Osteoblast (primary cell): ENCODE results near the gene TOR1B. TPM values are rescaled to one million over a fixed set of nuclear protein-coding genes. Genes with fewer than 3 reads are reported as not detected.

ENCODE experiments used
- DNase-seq: peaks from one replicate; pipeline ENCODE4 v3.0.0; 2011; ENCODE audit warnings: low spot score, mixed read lengths; ENCODE audit not compliant: insufficient read length; ENCODE audit errors: missing footprints
- H2AFZ ChIP-seq: 2 replicates; pipeline ENCODE4 v1.6.0; 2011; ENCODE audit warnings: mild to moderate bottlenecking, low read length
- H3K27ac ChIP-seq: 2 replicates; pipeline ENCODE4 v1.5.1; 2011; ENCODE audit warnings: mild to moderate bottlenecking, low read depth, low read length, moderate library complexity
- H3K27me3 ChIP-seq: 2 replicates; pipeline ENCODE4 v1.6.0; 2012; ENCODE audit warnings: mild to moderate bottlenecking, control low read depth, inconsistent platforms, low read length, moderate library complexity; ENCODE audit not compliant: insufficient read depth
- H3K36me3 ChIP-seq: 2 replicates; pipeline ENCODE4 v1.5.1; 2011; ENCODE audit warnings: mild to moderate bottlenecking, low read length, control low read depth, moderate library complexity; ENCODE audit not compliant: insufficient read depth
- H3K4me1 ChIP-seq: 2 replicates; pipeline ENCODE4 v1.5.1; 2011; ENCODE audit warnings: mild to moderate bottlenecking, low read length, control low read depth, moderate library complexity; ENCODE audit not compliant: insufficient read depth
- H3K4me2 ChIP-seq: 2 replicates; pipeline ENCODE4 v1.6.0; 2011; ENCODE audit warnings: mild to moderate bottlenecking, low read length; ENCODE audit not compliant: insufficient read depth
- H3K4me3 ChIP-seq: fragments of 200-600 bp; sonication (generic); 3 replicates; pipeline ENCODE4 v1.5.1; 2012; ENCODE audit warnings: mild to moderate bottlenecking, low read length, inconsistent platforms; ENCODE audit not compliant: insufficient read depth
- H3K79me2 ChIP-seq: 2 replicates; pipeline ENCODE4 v1.6.0; 2012; ENCODE audit warnings: mild to moderate bottlenecking, low read length, control low read depth, inconsistent platforms; ENCODE audit not compliant: insufficient read depth
- H3K9me3 ChIP-seq: 2 replicates; pipeline ENCODE4 v1.5.1; 2011; ENCODE audit warnings: low read depth, low read length, control low read depth
- H4K20me1 ChIP-seq: 2 replicates; pipeline ENCODE4 v1.6.0; 2012; ENCODE audit warnings: mild to moderate bottlenecking, low read length, control low read depth; ENCODE audit not compliant: insufficient read depth
- CTCF ChIP-seq: IDR thresholded peaks from 2 replicates; pipeline ENCODE4 v1.5.1; 2011; ENCODE audit warnings: mild to moderate bottlenecking, low read depth, low read length, moderate library complexity; ENCODE audit errors: extremely low read depth
- total RNA-seq: library from RNA; depleted of rRNA; stranded (reverse); fragments of >200 nt; gene quantifications from 2 replicates; pipeline ENCODE4 v1.2.3, GENCODE V29; 2012

Gene TOR1B
- total RNA-seq, 1 donor = 27.5 TPM

- peaks cover 9% of the 10 kb centered on the region for H3K4me1 ChIP-seq
- DNase-seq = no peak
- no peak for TF ChIP-seq CTCF
- H3K4me3 ChIP-seq = no peak overlapping the region
- H3K9me3 ChIP-seq = no peaks in the 10 kb centered on the region
- H3K36me3 ChIP-seq = peaks cover 57% of the 10 kb centered on the region
- H3K79me2 ChIP-seq = peaks cover 9% of the 10 kb centered on the region
- H3K4me2 ChIP-seq = no peak overlapping the region
- peaks cover 6% of the 10 kb centered on the region for H4K20me1 ChIP-seq
- no peaks in the 10 kb centered on the region for H3K27me3 ChIP-seq
- H2AFZ ChIP-seq = no peak overlapping the region
- no peak overlapping the region for H3K27ac ChIP-seq
These were observed 26.0 kb downstream of the TOR1B start for GRCh38 chr9:129828969-129829368.

GRCh38 chr9:129832982-129833381, 30.0 kb downstream of the TOR1B start:
- Histone ChIP-seq H3K9me3 (no peaks in the 10 kb centered on the region), H2AFZ (no peak overlapping the region), H3K27me3 (no peaks in the 10 kb centered on the region), H3K79me2 (peaks cover 44% of the 10 kb centered on the region), H3K4me1 (peaks cover 26% of the 10 kb centered on the region), H3K27ac (no peak overlapping the region), H3K36me3 (peaks cover 54% of the 10 kb centered on the region), H3K4me3 (no peak overlapping the region), H3K4me2 (no peak overlapping the region), H4K20me1 (peaks cover 6% of the 10 kb centered on the region)
- DNase-seq = no peak
- no peak for TF ChIP-seq CTCF

GRCh38 chr9:129834489-129835127, 31.6 kb downstream of the TOR1B start:
- H3K79me2 ChIP-seq = peaks cover 49% of the 10 kb centered on the region
- H4K20me1 ChIP-seq = peaks cover 10% of the 10 kb centered on the region
- peak overlapping the region; percentile 96 for H3K4me2 ChIP-seq
- peak overlapping the region; percentile 77 for H3K27ac ChIP-seq
- peak overlapping the region; percentile 98 for H3K4me3 ChIP-seq
- no peaks in the 10 kb centered on the region for H3K9me3 ChIP-seq
- no peaks in the 10 kb centered on the region for H3K27me3 ChIP-seq
- DNase-seq = peak; percentile 78
- peaks cover 40% of the 10 kb centered on the region for H3K4me1 ChIP-seq
- TF ChIP-seq CTCF = no peak
- H3K36me3 ChIP-seq = peaks cover 40% of the 10 kb centered on the region
- H2AFZ ChIP-seq = peak overlapping the region; percentile 98

- H3K27me3 ChIP-seq = no peaks in the 10 kb centered on the region
- H2AFZ ChIP-seq = peak within 1 kb of the TSS; percentile 98
- DNase-seq = peak; percentile 99
- H3K36me3 ChIP-seq = peaks cover 33% of the 10 kb centered on the region
- H3K79me2 ChIP-seq = peaks cover 55% of the 10 kb centered on the region
- TF ChIP-seq CTCF = no peak
- peak within 1 kb of the TSS; percentile 77 for H3K27ac ChIP-seq
- no peaks in the 10 kb centered on the region for H3K9me3 ChIP-seq
- peak within 1 kb of the TSS; percentile 97 for H3K4me2 ChIP-seq
- peaks cover 42% of the 10 kb centered on the region for H3K4me1 ChIP-seq
- H3K4me3 ChIP-seq = peak within 1 kb of the TSS; percentile 98
- peaks cover 16% of the 10 kb centered on the region for H4K20me1 ChIP-seq
These were observed 32.3 kb downstream of the TOR1B start, which contains the start of the genes C9orf78 and USP20 for GRCh38 chr9:129835128-129835859. Gene C9orf78, minus strand, starts transcription at chr9:129835275. Its CDS starts 54 bp downstream, at chr9:129835221. Gene USP20, plus strand, starts transcription at chr9:129835458. Its CDS starts 17,098 bp downstream, at chr9:129852556.
